Adipose tissue (tissue), 3 donors: ENCODE data around the gene OR13C3. TPM values are rescaled to one million over a fixed set of nuclear protein-coding genes. Genes with fewer than 3 reads are reported as not detected.
"Not testable (repeated sequence)": the region's sequence is repeated elsewhere in the genome, so short reads cannot be mapped to it uniquely, and the experiment has no call there.

Experiments used
- H3K27ac ChIP-seq: one replicate; pipeline ENCODE4 v1.5.1; 2013; ENCODE audit warnings: low read depth, low read length
- WGBS, 3 donors: extraction: QIAGEN DNeasy Blood & Tissue Kit; methylation state at CpG; one replicate each; pipeline ENCODE4 v1.1.7; 2013; 5-methylcytosine and 5-hydroxymethylcytosine counted together
- polyA plus RNA-seq, 3 donors: library from polyadenylated mRNA; stranded (reverse); fragments of 200-250 nt; gene quantifications; one replicate each; pipeline ENCODE4 v1.2.3, GENCODE V29; 2013
- donor health status: healthy with polysubstance abuse.
- donor health status: Bipolar disorder and iron deficiency.
- donor health status: healthy.

The OR13C3 gene
- polyA plus RNA-seq = not detected

GRCh38 chr9:104536756-104537155, at the start of gene OR13C3:
Gene OR13C3 (minus strand): TSS chr9:104536856. CDS start chr9:104536723, 133 bp downstream.
- H3K27ac ChIP-seq = no peak within 1 kb of the TSS
- WGBS, 3 donors = 90 to 93% (median 92%) methylated on average over 5 of the region's 5 CpGs

DNA sequence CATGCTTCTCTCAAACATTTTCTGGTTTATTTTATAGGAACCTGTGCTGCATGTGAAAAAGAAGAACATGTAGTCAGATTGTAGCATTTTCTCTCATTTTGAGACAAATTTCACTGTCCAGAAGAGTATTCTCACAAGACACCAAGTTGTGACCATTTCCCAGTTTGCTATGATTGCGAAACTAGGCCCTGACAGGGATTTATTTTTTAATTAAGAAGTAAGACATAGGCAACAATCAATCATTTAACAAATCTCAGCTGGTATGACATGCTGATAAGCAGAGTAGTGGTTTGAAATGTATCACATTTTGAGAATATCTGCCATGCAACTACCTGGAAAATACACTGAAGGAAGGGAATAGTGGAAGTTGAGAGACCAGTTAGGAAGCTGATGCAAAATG, 43.9 kb upstream of the OR13C3 start:
- no peak overlapping the region for H3K27ac ChIP-seq
- 73 to 81% (median 79%) methylated on average over 1 of the region's 1 CpG for WGBS, 3 donors

GRCh38 chr9:104577263-104577662, 40.6 kb upstream of the OR13C3 start:
- no peak overlapping the region for H3K27ac ChIP-seq
- 78 to 85% (median 83%) methylated on average over 5 of the region's 5 CpGs for WGBS, 3 donors

DNA sequence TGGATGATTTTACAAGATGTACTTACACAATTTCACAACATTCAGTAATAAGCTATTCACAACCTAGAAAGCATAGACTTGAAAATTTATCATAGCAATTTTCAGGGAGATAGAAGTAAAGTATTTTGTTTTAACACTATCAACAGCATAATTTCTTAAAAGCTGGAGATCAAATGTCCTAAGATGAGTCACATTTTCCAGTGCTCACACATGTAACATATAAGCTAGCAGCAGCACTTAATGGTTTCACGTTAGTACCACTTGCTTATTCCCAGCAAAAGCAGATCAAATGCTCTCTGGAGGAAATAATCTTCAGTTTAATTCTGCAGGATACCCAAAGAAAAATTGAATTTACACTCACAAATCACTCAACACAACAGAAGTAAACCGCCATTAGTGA, 38.8 kb upstream of the OR13C3 start:
- 62 to 72% (median 65%) methylated on average over 2 of the region's 2 CpGs for WGBS, 3 donors
- no peak overlapping the region for H3K27ac ChIP-seq

DNA sequence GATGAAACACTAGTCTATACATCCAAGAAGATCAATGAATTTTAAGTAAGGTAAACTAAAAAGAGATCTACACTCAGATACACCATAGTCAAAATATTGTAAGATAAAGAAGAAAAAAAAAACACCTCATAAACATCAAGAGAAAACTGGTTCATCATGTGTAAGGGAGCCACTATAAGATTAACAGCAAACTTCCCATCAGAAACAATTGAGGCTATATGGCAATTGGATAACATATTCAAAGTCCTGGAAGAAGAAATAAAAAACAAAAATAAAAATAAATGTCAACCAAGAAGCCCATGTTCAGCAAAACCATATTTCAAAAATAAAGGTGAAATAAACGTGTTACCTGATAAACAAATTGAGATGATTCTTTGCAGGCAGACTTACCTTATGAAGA, 36.0 kb upstream of the OR13C3 start:
- 58 to 77% (median 63%) methylated on average over 1 of the region's 1 CpG for WGBS, 3 donors
- H3K27ac ChIP-seq = no peak overlapping the region

DNA sequence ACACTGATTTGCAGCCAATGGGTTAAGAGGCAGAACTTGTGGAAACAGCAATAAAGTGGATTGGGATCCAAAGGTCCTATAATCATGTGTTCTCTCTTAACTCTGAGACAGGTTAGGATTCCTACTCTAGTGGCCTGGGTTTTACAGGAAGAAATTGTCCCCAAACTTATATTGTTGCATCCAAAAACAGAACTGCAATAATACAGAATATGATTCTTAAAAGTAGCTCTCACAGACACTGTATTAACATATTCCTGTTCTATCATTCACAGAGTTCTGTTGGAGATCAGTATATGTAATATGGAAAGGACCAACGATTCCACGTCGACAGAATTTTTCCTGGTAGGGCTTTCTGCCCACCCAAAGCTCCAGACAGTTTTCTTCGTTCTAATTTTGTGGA, 32.2 kb upstream of the OR13C3 start, which contains the start of gene OR13C8:
Gene OR13C8 (plus strand): TSS at position 301 of the 400 bp plus-strand sequence. CDS start 0 bp downstream, at position 301.
- H3K27ac ChIP-seq = no peak within 1 kb of the TSS
- WGBS, 3 donors = 86 to 89% (median 88%) methylated on average over 4 of the region's 4 CpGs

GRCh38 chr9:104564358-104564757, 27.7 kb upstream of the OR13C3 start:
- no peak overlapping the region for H3K27ac ChIP-seq
- 52 to 66% (median 59%) methylated on average over 1 of the region's 1 CpG for WGBS, 3 donors

DNA sequence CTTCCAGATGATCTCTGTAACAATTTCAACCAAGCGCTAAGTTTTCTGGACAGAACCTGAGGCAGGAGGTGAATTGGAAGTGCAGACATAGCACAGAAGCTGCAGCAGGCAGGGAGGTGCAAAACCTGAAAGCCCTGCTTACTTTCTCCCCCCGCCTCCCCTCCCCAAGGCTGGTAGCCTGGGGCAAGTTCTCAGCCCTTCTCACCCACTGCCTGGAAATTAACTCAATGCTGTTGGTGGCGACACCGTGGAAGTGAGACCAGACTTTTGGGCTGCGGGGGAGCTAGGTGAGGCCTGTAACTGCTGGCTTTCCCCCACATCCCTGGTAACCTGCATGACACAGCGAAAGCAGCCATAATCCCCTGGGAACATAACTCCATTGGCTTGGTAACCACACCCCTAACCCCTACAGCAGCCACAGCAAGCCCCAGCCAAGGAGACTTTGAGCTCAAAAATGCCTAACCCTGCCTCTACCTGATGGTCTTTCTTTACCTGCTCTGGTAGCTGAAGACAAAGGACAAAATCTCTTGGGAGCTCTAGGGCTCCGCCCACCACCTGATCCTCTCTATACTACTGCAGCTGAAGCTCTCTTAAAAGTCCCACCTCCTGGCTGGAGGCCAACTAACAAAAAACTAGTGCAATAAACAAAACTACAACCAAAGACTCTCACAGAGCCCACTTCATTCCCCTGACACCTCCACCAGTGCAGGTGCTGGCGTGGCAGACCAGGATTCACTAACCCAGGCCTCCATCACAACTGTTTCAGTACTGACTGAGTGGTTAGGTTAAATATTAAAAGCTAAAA, 20.4 kb upstream of the OR13C3 start:
- H3K27ac ChIP-seq = no peak overlapping the region
- 84 to 89% (median 84%) methylated on average over 8 of the region's 8 CpGs for WGBS, 3 donors

GRCh38 chr9:104555521-104555920, 18.9 kb upstream of the OR13C3 start:
- no peak overlapping the region for H3K27ac ChIP-seq
- WGBS, 3 donors = 93 to 100% (median 97%) methylated on average over 1 of the region's 1 CpG

- H3K27ac ChIP-seq = no peak overlapping the region
- WGBS, 3 donors = 26 to 43% (median 26%) methylated on average over 1 of the region's 1 CpG
Observed at GRCh38 chr9:104553261-104553660, 16.6 kb upstream of the OR13C3 start.

- 87 to 92% (median 92%) methylated on average over 4 of the region's 4 CpGs for WGBS, 3 donors
- H3K27ac ChIP-seq = no peak overlapping the region
Observed at GRCh38 chr9:104544644-104545043, 8.0 kb upstream of the OR13C3 start.

DNA sequence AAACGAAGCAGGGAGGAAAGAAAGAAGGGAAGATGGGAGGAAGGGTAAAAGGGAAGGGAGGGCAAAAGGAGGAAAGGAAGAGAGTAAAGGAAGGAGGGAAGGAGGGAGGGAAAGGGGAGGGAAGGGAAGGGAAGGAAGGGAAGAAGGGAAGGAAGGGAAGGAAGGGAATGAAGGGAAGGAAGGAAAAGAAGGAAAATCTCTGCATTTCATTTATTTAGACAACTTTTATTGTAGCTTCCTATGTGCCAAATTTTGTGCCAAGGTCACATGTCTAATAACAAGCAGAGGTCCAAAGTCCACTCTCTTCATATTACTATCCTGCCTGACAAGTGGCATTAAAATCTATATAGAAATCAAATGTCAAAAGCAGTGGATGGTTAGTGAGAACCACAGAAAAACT, 2.6 kb upstream of the OR13C3 start:
- WGBS, 3 donors = 32 to 70% (median 50%) methylated on average over 1 of the region's 1 CpG
- H3K27ac ChIP-seq = no peak overlapping the region

DNA sequence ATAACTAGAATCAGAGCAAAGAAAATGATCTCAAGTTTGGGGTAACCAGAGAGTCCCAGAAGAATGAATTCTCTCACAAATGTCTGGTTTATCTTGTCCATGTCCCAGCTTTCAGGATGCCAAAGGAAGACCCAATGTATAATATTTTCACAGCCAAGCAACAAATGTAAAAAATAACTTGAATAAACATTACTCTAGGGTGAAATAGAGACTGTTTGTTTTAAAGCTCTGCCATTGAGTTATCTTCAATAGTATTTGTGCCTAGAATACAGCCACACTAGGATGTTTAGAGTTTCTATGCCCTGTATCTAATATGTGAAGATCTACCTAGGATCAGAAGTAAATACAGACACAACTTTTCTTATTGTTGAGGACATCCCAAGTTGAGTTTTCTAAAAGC, 9.5 kb downstream of the OR13C3 start, which contains the start of gene OR13C4:
Gene OR13C4 (minus strand): TSS at position 101 of the 400 bp plus-strand sequence. CDS start 0 bp downstream, at position 101.
- no peak within 1 kb of the TSS for H3K27ac ChIP-seq

DNA sequence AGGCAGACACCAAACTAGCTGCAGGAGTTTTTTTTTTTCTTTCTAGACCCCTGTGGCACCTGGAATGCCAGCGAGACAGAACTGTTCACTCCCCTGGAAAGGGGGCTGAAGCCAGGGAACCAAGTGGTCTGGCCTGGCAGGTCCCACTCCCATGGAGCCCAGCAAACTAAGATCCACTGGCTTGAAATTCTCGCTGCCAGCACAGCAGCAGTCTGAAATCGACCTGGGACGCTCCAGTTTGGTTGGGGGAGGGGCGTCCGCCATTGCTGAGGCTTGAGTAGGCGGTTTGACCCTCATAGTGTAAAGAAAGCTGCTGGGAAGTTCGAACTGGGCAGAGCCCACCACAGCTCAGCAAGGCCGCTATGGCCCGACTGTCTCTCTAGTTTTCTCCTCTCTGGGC, 16.4 kb downstream of the OR13C3 start:
- not testable (repeated sequence) for H3K27ac ChIP-seq
- 84 to 88% (median 85%) methylated on average over 10 of the region's 10 CpGs for WGBS, 3 donors

DNA sequence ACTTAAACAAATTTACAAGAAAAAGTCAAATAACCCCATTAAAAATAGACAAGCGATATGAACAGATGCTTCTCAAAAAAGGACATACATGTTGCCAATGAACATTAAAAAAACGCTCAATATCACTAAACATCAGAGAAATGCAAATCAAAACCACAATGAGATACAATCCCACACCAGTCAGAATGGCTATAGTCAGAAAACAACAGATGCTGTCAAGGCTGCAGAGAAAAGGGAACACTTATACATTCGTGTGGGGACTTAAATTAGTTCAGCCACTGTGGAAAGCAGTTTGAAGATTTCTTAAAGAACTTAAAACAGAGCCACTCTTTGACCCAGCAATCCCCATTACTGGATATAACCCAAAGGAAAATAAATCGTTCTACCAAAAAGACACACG, 21.8 kb downstream of the OR13C3 start:
- H3K27ac ChIP-seq = no peak overlapping the region
- 64 to 78% (median 74%) methylated on average over 5 of the region's 5 CpGs for WGBS, 3 donors

DNA sequence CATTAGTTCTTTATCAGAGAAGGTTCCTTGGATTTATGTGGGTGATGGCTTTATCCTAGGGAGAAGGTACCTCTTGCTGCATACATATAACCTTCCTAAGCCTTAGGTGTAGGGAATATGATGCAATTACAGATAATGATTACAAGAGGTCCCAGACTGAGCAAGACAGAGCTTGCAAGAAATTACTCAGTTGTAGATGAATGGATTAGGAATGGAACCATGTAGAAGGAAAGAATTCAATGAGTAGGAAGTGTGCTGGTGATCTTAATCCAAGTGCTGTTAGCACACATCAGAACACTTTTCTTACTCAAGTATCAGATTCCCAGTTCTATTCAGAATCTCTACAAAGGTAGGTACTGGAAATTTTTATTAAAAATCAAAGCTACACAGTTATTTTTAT, 30.1 kb downstream of the OR13C3 start:
- no peak overlapping the region for H3K27ac ChIP-seq

GRCh38 chr9:104503963-104504362, 32.7 kb downstream of the OR13C3 start, which contains the start of gene OR13F1:
Gene OR13F1 (plus strand): TSS chr9:104504263. CDS start chr9:104504263, 0 bp downstream.
- WGBS, 3 donors = 84 to 90% (median 88%) methylated on average over 5 of the region's 5 CpGs
- H3K27ac ChIP-seq = no peak within 1 kb of the TSS

DNA sequence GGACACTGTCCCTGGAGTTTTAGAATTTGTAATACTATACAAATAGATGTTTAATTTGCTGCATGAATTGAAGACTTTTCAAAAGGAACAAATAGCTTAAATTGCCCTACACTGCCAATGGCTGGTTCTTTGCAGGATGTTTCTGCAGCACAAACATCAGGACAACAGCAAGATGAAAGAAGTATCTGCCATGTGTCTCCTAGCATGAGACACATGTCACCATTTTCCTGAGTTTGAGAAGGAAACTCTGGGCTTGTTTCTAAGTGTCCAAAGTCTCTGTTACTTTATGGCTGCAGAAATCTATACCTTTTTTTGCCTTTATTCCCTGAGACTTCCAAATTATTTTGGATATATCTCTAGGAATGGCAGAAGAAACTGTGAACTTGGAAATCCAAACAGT, 33.2 kb downstream of the OR13C3 start:
- H3K27ac ChIP-seq = no peak overlapping the region

- WGBS, 3 donors = 45 to 58% (median 45%) methylated on average over 3 of the region's 3 CpGs
- H3K27ac ChIP-seq = no peak overlapping the region
Observed at GRCh38 chr9:104494808-104495207, 41.8 kb downstream of the OR13C3 start.
